GM12878 (cell line): Measurements from ENCODE around the gene MXRA8. TPM values are rescaled to one million over a fixed set of nuclear protein-coding genes. Genes with fewer than 3 reads are reported as not detected.

Experiments used
- ATAC-seq: fragments of 200-7000 bp; cut with Tn5 transposase; 3 replicates; pipeline ENCODE4 v1.9.1; 2020; ENCODE audit warnings: mild to moderate bottlenecking, moderate library complexity
- BruUV-seq: library from RNA; stranded (reverse); fragments of 400-500 nt; replicated peaks from 2 replicates; lab custom pipeline; 2021; lab: Mats Ljungman, UMichigan
- CTCF ChIA-PET: fragments of 300-600 bp; sonication (Branson Sonifier 250); formaldehyde crosslinking; extraction: SDS; loops from one replicate; lab custom pipeline; 2021; ENCODE audit warnings: inconsistent platforms; lab: Yijun Ruan, JAX
- POLR2A ChIA-PET: fragments of 350-600 bp; formaldehyde crosslinking; extraction: SDS; loops from one replicate; lab custom pipeline; 2021; ENCODE audit warnings: inconsistent platforms; lab: Charles Lee
- RAD21 ChIA-PET: fragments of 300-600 bp; sonication (Branson Sonifier 250); formaldehyde crosslinking; loops from one replicate; lab custom pipeline; 2023; ENCODE audit warnings: antibody characterized with exemption; ENCODE audit not compliant: unreplicated experiment; lab: Charles Lee
- SMC1A ChIA-PET: fragments of 300-600 bp; sonication (Branson Sonifier 250); formaldehyde crosslinking; loops from one replicate; lab custom pipeline; 2023; ENCODE audit not compliant: unreplicated experiment, uncharacterized antibody; lab: Charles Lee
- DNase-seq: peaks from one replicate; pipeline ENCODE4 v3.0.0-alpha.2; 2011; ENCODE audit warnings: low read depth, low spot score
- FAIRE-seq: peaks from 3 replicates; lab custom pipeline; 2011; peaks lifted over from hg19 to GRCh38; lab: Jason Lieb, UNC
- H2AFZ ChIP-seq: 2 replicates; pipeline ENCODE4 v1.6.0; 2011; ENCODE audit warnings: low read depth, low read length, control low read depth; ENCODE audit not compliant: control insufficient read depth
- H3K27ac ChIP-seq: 2 replicates; pipeline ENCODE4 v1.5.1; 2011; ENCODE audit warnings: control low read depth; ENCODE audit not compliant: control insufficient read depth, insufficient read depth
- H3K27me3 ChIP-seq, 2 experiments: replicated peaks in 1 of 2; 2 replicates each; pipeline versions ENCODE4 v1.6.0 to v1.6.1; 2011; ENCODE audit warnings: low read length in 1 of 2; ENCODE audit not compliant: control insufficient read depth in 2 of 2, insufficient read depth in 2 of 2
- H3K36me3 ChIP-seq, 2 experiments: 2 replicates each; pipeline ENCODE4 v1.5.1; 2011; ENCODE audit warnings: low read length in 1 of 2; ENCODE audit not compliant: control insufficient read depth in 2 of 2, insufficient read depth in 2 of 2
- H3K4me1 ChIP-seq: 2 replicates; pipeline ENCODE4 v1.6.1; 2011; ENCODE audit warnings: mild to moderate bottlenecking, low read length, moderate library complexity, mixed read lengths; ENCODE audit not compliant: control insufficient read depth, insufficient read depth
- H3K4me2 ChIP-seq: 2 replicates; pipeline ENCODE4 v1.6.0; 2011; ENCODE audit warnings: control low read depth; ENCODE audit not compliant: control insufficient read depth, insufficient read depth
- H3K4me3 ChIP-seq: fragments of 200-600 bp; sonication (generic); 2 replicates; pipeline ENCODE4 v1.5.1; 2016
- H3K79me2 ChIP-seq: 2 replicates; pipeline ENCODE4 v1.6.0; 2011; ENCODE audit warnings: low read length; ENCODE audit not compliant: control insufficient read depth, insufficient read depth
- H3K9ac ChIP-seq: 2 replicates; pipeline ENCODE4 v1.8.0; 2011; ENCODE audit warnings: low read length, control low read depth, mixed read lengths; ENCODE audit not compliant: control insufficient read depth, insufficient read depth
- H3K9me3 ChIP-seq: replicated peaks from 3 replicates; pipeline ENCODE4 v1.5.1; 2011; ENCODE audit warnings: mild to moderate bottlenecking, low read length; ENCODE audit not compliant: control insufficient read depth, insufficient read depth
- H4K20me1 ChIP-seq: 2 replicates; pipeline ENCODE4 v1.6.0; 2011; ENCODE audit not compliant: control insufficient read depth, insufficient read depth
- CBX3 ChIP-seq: fragments of 200-600 bp; sonication (generic); IDR thresholded peaks from 2 replicates; pipeline ENCODE4 v1.6.1; 2016; ENCODE audit warnings: low read depth, borderline replicate concordance
- GATAD2B ChIP-seq: fragments of 450-650 bp; conservative IDR thresholded peaks from 2 replicates; pipeline ENCODE4 v1.6.1; 2017; ENCODE audit warnings: low read depth, mild to moderate bottlenecking, moderate library complexity
- MEF2A ChIP-seq: IDR thresholded peaks from 2 replicates; pipeline ENCODE4 v1.6.1; 2011; ENCODE audit warnings: low read depth, mild to moderate bottlenecking, low read length, moderate library complexity; ENCODE audit not compliant: insufficient read depth
- NRF1 ChIP-seq: conservative IDR thresholded peaks from 2 replicates; pipeline ENCODE4 v1.6.1; 2011; ENCODE audit warnings: mild to moderate bottlenecking, low read depth, low read length, improper control_type of control experiment
- POLR2A ChIP-seq: IDR thresholded peaks from 2 replicates; pipeline ENCODE4 v1.6.1; 2011; ENCODE audit warnings: low read depth, mild to moderate bottlenecking, low read length
- POLR2AphosphoS5 ChIP-seq: IDR thresholded peaks from 2 replicates; pipeline ENCODE4 v1.6.1; 2011; ENCODE audit warnings: mild to moderate bottlenecking, low read length, inconsistent platforms
- SMARCA5 ChIP-seq: fragments of 450-650 bp; IDR thresholded peaks from 2 replicates; pipeline ENCODE4 v1.6.1; 2017; ENCODE audit warnings: mild to moderate bottlenecking
- STAT3 ChIP-seq: IDR thresholded peaks from 2 replicates; pipeline ENCODE4 v1.6.1; 2011; ENCODE audit warnings: low read depth, low read length, improper control_type of control experiment
- WGBS: methylation state at CpG from one replicate; pipeline ENCODE4 v1.1.6; 2016; ENCODE audit warnings: low lambda C conversion rate; ENCODE audit not compliant: insufficient replicate concordance, insufficient coverage; ENCODE audit errors: missing lambda C conversion rate; 5-methylcytosine and 5-hydroxymethylcytosine counted together
- in situ Hi-C: fragments of 300-500 bp; cut with MboI; formaldehyde crosslinking; loops from 9 replicates; pipeline ENCODE4 v1.14.3; 2018; ENCODE audit warnings: mixed read lengths
- intact Hi-C: fragments of 100-400 bp; cut with micrococcal nuclease; formaldehyde crosslinking; loops from one replicate; pipeline ENCODE4 v1.14.2; 2022; ENCODE audit not compliant: unreplicated experiment
- polyA plus RNA-seq, 11 experiments: library from polyadenylated mRNA; depleted of rRNA in 4 of 11; unstranded in 6 of 11; stranded (reverse) in 5 of 11; fragments of >200 nt; fragmentation: Nextera tagmentation in 4 of 11; fragmentation: Illumina TruSeq in 1 of 11; extraction: Ambion mirVana in 4 of 11; extraction: Trizol in 1 of 11; gene quantifications; 1 replicate in 1 of 11; 2 replicates in 10 of 11; pipeline versions ENCODE4 v1.2.1 to v1.2.3, GENCODE V29; 2011 to 2016; ENCODE audit warnings: inconsistent platforms in 2 of 11, missing spikeins in 2 of 11, low read depth in 1 of 11
- total RNA-seq, 4 experiments: library from RNA; depleted of rRNA in 3 of 4; stranded (reverse); fragments of >200 nt in 3 of 4; fragmentation: Illumina TruSeq in 1 of 4; extraction: Trizol in 1 of 4; gene quantifications; 2 replicates each; pipeline versions ENCODE4 v1.2.1 to v1.2.3, GENCODE V29; 2013 to 2021
- TF ChIP-seq, protein P1 (sequence below): fragments of 450-650 bp; IDR thresholded peaks from 2 replicates; pipeline ENCODE4 v1.6.1; 2017; ENCODE audit warnings: antibody characterized with exemption, mild to moderate bottlenecking, moderate library complexity
- TF ChIP-seq, protein P2 (sequence below): fragments of 450-650 bp; conservative IDR thresholded peaks from 2 replicates; pipeline ENCODE4 v1.6.1; 2017; ENCODE audit warnings: mild to moderate bottlenecking, moderate library complexity
- TF ChIP-seq, protein P3 (sequence below): IDR thresholded peaks from 2 replicates; pipeline ENCODE4 v1.6.1; 2012; ENCODE audit warnings: low read depth, low read length, improper control_type of control experiment
- TF ChIP-seq, protein P4 (sequence below): fragments of 450-650 bp; IDR thresholded peaks from 2 replicates; pipeline ENCODE4 v1.6.1; 2018; ENCODE audit warnings: mild to moderate bottlenecking, low read depth, moderate library complexity; ENCODE audit not compliant: partially characterized antibody

MXRA8 gene
- total and polyA plus RNA-seq, 10 of the 15 experiments (the other 5 are each of a cell fraction or from before 2014, with no cell fraction given), result 0.11 to 0.54 (median 0.21) TPM; not detected in 6

DNA sequence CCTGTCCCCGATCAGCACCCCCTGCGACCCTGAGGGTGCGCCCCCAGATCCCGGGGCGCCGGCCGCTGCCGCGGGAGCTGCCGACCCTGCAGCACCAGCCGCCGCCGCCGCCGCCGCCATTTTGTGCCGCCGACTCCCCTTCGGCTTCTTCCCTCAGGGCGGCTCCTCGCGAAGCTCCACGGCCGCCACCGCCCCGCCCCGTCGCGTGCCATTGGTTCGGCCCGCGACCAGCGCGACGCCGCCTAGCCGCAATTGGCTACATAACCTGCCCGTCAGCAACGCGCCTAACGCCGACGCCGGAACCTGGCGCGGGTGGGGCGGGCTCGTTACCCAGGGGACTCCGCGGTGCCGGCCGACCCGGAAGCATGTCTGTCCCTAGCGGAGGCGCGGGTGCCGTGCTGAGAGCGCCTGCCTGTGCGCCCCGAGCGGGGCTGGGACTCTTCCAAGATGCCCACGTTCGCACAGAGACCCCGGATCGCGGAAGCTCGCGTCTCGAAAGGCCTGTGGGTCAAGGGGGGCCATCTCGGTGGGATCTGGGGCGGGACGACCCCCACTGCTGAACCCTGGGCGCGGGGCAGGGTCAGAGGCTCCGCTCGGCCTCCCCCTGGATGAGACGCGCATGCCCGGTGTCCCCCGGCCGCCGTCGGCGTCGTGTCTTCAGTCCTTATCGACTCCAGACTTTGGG is 41.0 kb upstream of the MXRA8 start, which contains the start of gene CCNL2:
Gene CCNL2, minus strand, starts transcription at position 149 of the 685 bp plus-strand sequence. Its CDS starts 29 bp downstream, at position 120.
- Histone ChIP-seq H3K4me2 (peak within 1 kb of the TSS; percentile 73), H3K79me2 (peaks cover 57% of the 10 kb centered on the region), H3K9ac (peak within 1 kb of the TSS; percentile 99), H3K4me3 (peak within 1 kb of the TSS; percentile 91), H4K20me1 (no peaks in the 10 kb centered on the region; the same call in 1 of the 2 replicates), H3K27ac (peak within 1 kb of the TSS; percentile 84), H3K27me3 (no peaks in the 10 kb centered on the region), H2AFZ (peak within 1 kb of the TSS; percentile 86), H3K9me3 (no peaks in the 10 kb centered on the region), H3K4me1 (peaks cover 26% of the 10 kb centered on the region), H3K36me3 (peaks cover 20 to 33% of the 10 kb centered on the region in 2 experiments)
- ChIA-PET SMC1A (interaction anchor here (0.8 kb wide), 1 partner anchor 41 kb away, joined by 3 read pairs; no protein-coding TSS in a partner anchor), CTCF (interaction anchor here (0.5 to 1.6 kb wide), 13 partner anchors 8 to 111 kb away, joined by 3 to 4 read pairs (median 3); partner anchors contain the start of gene AURKAIP1), POLR2A (interaction anchor here (0.6 to 2.2 kb wide), 15 partner anchors 8 to 510 kb away, joined by 3 to 17 read pairs (median 3); partner anchors contain the start of genes AURKAIP1 and MRPL20), RAD21 (interaction anchor here (1.0 to 1.7 kb wide), 4 partner anchors 24 to 41 kb away, joined by 3 to 4 read pairs (median 4); partner anchors contain the start of gene AURKAIP1)
- DNase-seq (peak; percentile 91), FAIRE-seq (peak; percentile 38), ATAC-seq (peak; percentile 97)
- in situ Hi-C loops (no loop called here), intact Hi-C loops (loop anchor here (2.0 kb wide), 2 partner anchors 41 to 51 kb away; partner anchors contain the start of gene DVL1)
- 0% methylated on average over 85 of the region's 86 CpGs for WGBS
- BruUV-seq, result no TSS peak
- TF ChIP-seq, protein P1, sequence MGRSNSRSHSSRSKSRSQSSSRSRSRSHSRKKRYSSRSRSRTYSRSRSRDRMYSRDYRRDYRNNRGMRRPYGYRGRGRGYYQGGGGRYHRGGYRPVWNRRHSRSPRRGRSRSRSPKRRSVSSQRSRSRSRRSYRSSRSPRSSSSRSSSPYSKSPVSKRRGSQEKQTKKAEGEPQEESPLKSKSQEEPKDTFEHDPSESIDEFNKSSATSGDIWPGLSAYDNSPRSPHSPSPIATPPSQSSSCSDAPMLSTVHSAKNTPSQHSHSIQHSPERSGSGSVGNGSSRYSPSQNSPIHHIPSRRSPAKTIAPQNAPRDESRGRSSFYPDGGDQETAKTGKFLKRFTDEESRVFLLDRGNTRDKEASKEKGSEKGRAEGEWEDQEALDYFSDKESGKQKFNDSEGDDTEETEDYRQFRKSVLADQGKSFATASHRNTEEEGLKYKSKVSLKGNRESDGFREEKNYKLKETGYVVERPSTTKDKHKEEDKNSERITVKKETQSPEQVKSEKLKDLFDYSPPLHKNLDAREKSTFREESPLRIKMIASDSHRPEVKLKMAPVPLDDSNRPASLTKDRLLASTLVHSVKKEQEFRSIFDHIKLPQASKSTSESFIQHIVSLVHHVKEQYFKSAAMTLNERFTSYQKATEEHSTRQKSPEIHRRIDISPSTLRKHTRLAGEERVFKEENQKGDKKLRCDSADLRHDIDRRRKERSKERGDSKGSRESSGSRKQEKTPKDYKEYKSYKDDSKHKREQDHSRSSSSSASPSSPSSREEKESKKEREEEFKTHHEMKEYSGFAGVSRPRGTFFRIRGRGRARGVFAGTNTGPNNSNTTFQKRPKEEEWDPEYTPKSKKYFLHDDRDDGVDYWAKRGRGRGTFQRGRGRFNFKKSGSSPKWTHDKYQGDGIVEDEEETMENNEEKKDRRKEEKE, result no peak
- TF ChIP-seq, protein P2, sequence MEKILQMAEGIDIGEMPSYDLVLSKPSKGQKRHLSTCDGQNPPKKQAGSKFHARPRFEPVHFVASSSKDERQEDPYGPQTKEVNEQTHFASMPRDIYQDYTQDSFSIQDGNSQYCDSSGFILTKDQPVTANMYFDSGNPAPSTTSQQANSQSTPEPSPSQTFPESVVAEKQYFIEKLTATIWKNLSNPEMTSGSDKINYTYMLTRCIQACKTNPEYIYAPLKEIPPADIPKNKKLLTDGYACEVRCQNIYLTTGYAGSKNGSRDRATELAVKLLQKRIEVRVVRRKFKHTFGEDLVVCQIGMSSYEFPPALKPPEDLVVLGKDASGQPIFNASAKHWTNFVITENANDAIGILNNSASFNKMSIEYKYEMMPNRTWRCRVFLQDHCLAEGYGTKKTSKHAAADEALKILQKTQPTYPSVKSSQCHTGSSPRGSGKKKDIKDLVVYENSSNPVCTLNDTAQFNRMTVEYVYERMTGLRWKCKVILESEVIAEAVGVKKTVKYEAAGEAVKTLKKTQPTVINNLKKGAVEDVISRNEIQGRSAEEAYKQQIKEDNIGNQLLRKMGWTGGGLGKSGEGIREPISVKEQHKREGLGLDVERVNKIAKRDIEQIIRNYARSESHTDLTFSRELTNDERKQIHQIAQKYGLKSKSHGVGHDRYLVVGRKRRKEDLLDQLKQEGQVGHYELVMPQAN, result peak; percentile 63; the same call in 1 of the 2 replicates
- peak; percentile 85 for TF ChIP-seq POLR2AphosphoS5
- TF ChIP-seq, protein P3, sequence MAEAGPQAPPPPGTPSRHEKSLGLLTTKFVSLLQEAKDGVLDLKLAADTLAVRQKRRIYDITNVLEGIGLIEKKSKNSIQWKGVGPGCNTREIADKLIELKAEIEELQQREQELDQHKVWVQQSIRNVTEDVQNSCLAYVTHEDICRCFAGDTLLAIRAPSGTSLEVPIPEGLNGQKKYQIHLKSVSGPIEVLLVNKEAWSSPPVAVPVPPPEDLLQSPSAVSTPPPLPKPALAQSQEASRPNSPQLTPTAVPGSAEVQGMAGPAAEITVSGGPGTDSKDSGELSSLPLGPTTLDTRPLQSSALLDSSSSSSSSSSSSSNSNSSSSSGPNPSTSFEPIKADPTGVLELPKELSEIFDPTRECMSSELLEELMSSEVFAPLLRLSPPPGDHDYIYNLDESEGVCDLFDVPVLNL, result no peak
- 0 out of 2 replicates have a peak, but pooled peaks have one; percentile 7 for TF ChIP-seq MEF2A
- peak; percentile 68; the same call in 1 of the 2 replicates for TF ChIP-seq SMARCA5
- no peak for TF ChIP-seq CBX3
- TF ChIP-seq, protein P4, sequence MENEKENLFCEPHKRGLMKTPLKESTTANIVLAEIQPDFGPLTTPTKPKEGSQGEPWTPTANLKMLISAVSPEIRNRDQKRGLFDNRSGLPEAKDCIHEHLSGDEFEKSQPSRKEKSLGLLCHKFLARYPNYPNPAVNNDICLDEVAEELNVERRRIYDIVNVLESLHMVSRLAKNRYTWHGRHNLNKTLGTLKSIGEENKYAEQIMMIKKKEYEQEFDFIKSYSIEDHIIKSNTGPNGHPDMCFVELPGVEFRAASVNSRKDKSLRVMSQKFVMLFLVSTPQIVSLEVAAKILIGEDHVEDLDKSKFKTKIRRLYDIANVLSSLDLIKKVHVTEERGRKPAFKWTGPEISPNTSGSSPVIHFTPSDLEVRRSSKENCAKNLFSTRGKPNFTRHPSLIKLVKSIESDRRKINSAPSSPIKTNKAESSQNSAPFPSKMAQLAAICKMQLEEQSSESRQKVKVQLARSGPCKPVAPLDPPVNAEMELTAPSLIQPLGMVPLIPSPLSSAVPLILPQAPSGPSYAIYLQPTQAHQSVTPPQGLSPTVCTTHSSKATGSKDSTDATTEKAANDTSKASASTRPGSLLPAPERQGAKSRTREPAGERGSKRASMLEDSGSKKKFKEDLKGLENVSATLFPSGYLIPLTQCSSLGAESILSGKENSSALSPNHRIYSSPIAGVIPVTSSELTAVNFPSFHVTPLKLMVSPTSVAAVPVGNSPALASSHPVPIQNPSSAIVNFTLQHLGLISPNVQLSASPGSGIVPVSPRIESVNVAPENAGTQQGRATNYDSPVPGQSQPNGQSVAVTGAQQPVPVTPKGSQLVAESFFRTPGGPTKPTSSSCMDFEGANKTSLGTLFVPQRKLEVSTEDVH, result no peak
- peak; percentile 87 for TF ChIP-seq GATAD2B
- TF ChIP-seq NRF1, result no peak; the same call in 1 of the 2 replicates
- TF ChIP-seq STAT3, result no peak
- TF ChIP-seq POLR2A, result peak; percentile 88
